Mesodermal cell (in vitro differentiated cells): ENCODE data around the gene SLC16A14.

Source experiments
- H3K27ac ChIP-seq: 2 replicates; pipeline ENCODE4 v1.7.0; 2013; ENCODE audit warnings: mild to moderate bottlenecking, low read depth, low read length, moderate library complexity; ENCODE audit not compliant: severe bottlenecking
- H3K36me3 ChIP-seq: 2 replicates; pipeline ENCODE4 v1.7.1; 2013; ENCODE audit warnings: mild to moderate bottlenecking, low read length, moderate library complexity; ENCODE audit not compliant: control insufficient read depth, insufficient read depth
- H3K4me1 ChIP-seq: one replicate; pipeline ENCODE4 v1.7.1; 2013; ENCODE audit warnings: mild to moderate bottlenecking, low read length; ENCODE audit not compliant: insufficient read depth, control insufficient read depth, poor library complexity, severe bottlenecking
- H3K4me3 ChIP-seq: 2 replicates; pipeline ENCODE4 v1.7.0; 2013; ENCODE audit warnings: low read length, control low read depth, mild to moderate bottlenecking; ENCODE audit not compliant: insufficient read depth, poor library complexity, severe bottlenecking; ENCODE audit errors: extremely low read depth
- H3K9me3 ChIP-seq: 2 replicates; pipeline ENCODE4 v1.7.1; 2013; ENCODE audit warnings: mild to moderate bottlenecking, low read length, moderate library complexity; ENCODE audit not compliant: control insufficient read depth
- WGBS, 2 experiments: methylation state at CpG; one replicate each; pipeline ENCODE4 v1.1.5; 2013; ENCODE audit warnings: missing lambda C conversion rate in 2 of 2; ENCODE audit not compliant: insufficient coverage in 2 of 2; 5-methylcytosine and 5-hydroxymethylcytosine counted together

Gene SLC16A14

DNA sequence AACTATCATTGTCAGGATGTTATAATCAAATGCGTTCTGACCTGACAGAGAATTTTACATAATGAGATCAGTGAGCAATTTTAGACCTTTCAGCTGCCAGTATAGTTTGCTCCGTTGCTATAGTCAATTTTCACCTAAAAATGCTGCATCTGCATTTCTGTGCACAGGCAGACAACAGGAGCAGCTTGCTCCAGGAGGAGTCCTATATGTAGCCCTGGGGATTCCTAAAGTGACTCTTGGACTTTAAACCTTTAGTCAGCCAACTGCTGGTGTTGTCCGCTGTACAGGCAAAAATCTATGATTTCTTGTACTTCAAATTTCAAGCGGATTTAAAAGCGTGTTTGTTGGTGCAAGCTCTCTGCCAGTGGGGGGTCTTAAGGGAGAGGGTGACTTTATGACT is 25.7 kb downstream of the SLC16A14 start:
- no peaks in the 10 kb centered on the region for H3K4me1 ChIP-seq
- no peaks in the 10 kb centered on the region for H3K36me3 ChIP-seq

DNA sequence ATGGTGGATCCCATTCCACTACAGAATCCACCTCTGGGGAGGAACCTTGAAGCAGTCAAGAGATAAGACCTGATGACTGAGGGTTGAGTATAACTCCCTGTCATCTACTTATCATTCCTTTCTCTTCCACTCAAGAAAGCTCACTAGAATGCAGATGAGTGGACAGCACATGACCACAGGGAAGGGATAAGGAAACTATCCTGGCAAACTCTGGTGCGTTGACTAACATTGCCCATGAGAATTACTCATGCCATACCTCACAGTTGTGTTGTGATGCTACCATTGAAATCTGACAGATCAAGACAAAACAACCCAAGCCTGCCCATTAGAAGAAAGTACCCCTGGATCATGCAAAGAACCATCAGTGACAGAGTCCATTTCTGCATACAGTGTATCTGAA is 26.5 kb downstream of the SLC16A14 start:
- no peaks in the 10 kb centered on the region for H3K4me1 ChIP-seq
- 88 to 100% methylated on average over 1 of the region's 1 CpG for WGBS, 2 experiments
- H3K27ac ChIP-seq: no peak overlapping the region
- H3K9me3 ChIP-seq: no peaks in the 10 kb centered on the region
- H3K4me3 ChIP-seq: no peak overlapping the region
- H3K36me3 ChIP-seq: no peaks in the 10 kb centered on the region

More for the DNA sequence above, 25.7 kb downstream of the SLC16A14 start:
- Histone ChIP-seq H3K9me3 (no peaks in the 10 kb centered on the region), H3K27ac (no peak overlapping the region), H3K4me3 (no peak overlapping the region)
- 71 to 94% methylated on average over 3 to 4 of the region's 5 CpGs for WGBS, 2 experiments

DNA sequence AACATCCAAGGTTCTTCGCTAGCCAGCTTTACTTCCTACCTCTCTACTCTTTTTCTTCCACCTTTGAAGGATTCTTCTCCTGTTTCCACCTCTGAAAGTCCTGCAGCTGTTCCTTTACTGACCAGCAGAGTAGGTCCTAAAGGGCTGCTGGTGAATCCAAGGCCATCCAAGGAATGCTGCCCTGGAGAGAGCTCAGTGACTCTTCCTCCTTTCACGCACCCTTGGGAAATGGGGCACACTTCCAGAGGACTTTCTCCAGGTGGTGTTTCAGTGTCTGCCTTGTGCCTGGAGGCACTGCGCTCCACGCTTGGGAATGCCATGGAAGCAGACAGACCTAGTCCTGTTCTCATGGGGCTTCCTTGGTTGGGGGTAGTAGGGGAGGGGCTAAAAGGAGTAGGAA is 45.4 kb downstream of the SLC16A14 start:
- 90 to 92% methylated on average over 2 to 4 of the region's 4 CpGs for WGBS, 2 experiments
- H3K27ac ChIP-seq: no peak overlapping the region
- no peak overlapping the region for H3K4me3 ChIP-seq
- H3K9me3 ChIP-seq: no peaks in the 10 kb centered on the region
- H3K36me3 ChIP-seq: no peaks in the 10 kb centered on the region
- H3K4me1 ChIP-seq: no peaks in the 10 kb centered on the region

DNA sequence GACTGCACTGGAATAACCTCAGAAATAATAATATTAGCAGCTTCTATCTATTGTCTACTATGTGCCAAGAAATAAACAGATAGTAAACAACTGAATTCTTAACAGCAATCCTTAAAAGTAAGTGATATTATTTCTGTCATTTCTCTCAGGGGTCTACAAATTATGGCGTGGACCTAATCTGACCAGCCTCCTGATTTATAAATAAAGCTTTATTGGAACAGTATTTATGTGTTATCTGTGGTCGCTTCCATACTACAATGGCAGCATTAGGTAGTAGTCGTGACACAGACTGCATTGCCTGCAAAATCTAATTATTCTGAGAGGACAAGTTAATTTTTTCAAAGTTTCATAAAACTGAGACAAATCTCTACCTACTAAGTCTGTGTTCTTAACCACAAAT is 49.0 kb downstream of the SLC16A14 start:
- Histone ChIP-seq H3K4me1 (no peaks in the 10 kb centered on the region), H3K4me3 (no peak overlapping the region), H3K27ac (no peak overlapping the region), H3K9me3 (no peaks in the 10 kb centered on the region), H3K36me3 (no peaks in the 10 kb centered on the region)
- WGBS, 2 experiments: 84 to 88% methylated on average over 2 to 3 of the region's 3 CpGs

DNA sequence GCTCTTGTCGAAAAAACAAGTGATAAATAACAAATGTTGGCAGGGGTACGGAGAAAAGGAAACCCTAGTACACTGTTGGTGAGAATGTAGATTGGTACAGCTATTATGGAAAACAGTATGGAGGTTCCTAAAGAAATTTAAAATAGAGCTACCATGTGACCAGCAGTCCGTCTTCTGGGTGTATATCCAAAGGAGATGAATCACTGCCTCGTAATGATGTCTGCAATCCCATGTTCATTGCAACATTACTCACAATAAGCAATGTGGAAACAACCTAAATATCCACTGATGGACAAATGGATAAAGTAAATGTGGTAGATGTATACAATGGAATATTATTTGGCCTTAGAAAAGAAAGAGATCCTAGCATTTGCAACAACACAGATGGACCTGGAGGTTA is 50.6 kb downstream of the SLC16A14 start:
- Histone ChIP-seq H3K4me3 (no peak overlapping the region), H3K36me3 (no peaks in the 10 kb centered on the region), H3K4me1 (no peaks in the 10 kb centered on the region), H3K27ac (no peak overlapping the region), H3K9me3 (no peaks in the 10 kb centered on the region)
- WGBS, 2 experiments: 88 to 92% methylated on average over 1 to 3 of the region's 4 CpGs

DNA sequence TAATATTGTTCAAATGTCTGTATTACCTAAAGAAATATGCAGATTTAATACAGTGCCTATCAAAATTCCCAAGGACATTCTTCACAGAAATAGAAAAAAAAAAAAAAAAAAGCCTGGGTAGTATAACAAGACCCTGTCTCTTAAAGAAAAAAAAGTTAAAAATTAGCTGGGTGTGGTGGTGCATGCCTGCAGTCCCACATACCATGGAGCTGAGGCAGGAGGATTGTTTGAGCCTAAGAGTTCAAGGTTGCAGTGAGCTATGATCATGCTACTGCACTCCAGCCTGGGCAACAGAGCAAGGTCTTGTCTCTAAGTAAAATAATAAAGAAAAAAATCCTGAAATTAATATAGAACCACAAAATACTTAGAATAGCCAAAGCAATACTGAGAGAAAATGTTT is 51.9 kb downstream of the SLC16A14 start:
- H3K4me3 ChIP-seq: no peak overlapping the region
- H3K27ac ChIP-seq: no peak overlapping the region
- no peaks in the 10 kb centered on the region for H3K36me3 ChIP-seq
- no peaks in the 10 kb centered on the region for H3K9me3 ChIP-seq
- H3K4me1 ChIP-seq: no peaks in the 10 kb centered on the region

- 88 to 90% methylated on average over 2 to 6 of the region's 10 CpGs for WGBS, 2 experiments
Measured at GRCh38 chr2:230012267-230012884, 56.3 kb downstream of the SLC16A14 start.

DNA sequence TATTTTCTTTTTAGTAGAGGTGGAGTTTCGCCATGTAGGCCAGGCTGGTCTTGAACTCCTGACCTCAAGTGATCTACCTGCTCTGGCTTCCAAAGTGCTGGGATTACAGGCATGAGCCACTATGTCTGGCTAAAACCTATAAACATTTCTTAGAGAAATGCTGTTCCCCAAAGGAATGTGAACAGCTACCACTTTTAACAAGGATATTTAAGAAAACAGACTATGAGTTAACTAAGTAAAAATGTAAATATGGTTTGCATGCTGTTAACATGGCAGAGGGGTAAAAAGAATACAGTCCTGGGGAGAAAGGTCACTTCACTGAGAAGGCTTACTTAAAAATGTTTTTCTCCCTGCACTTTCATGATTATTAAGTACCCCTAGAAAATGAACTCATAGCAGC is 57.1 kb downstream of the SLC16A14 start:
- Histone ChIP-seq H3K36me3 (no peaks in the 10 kb centered on the region), H3K4me1 (peaks cover 2% of the 10 kb centered on the region), H3K27ac (no peak overlapping the region), H3K9me3 (no peaks in the 10 kb centered on the region), H3K4me3 (no peak overlapping the region)
- 100% methylated on average over 1 of the region's 1 CpG; no CpG with 5 or more reads in 1 of the 2 experiments for WGBS, 2 experiments

More at GRCh38 chr2:230012267-230012884, 56.3 kb downstream of the SLC16A14 start:
- H3K4me3 ChIP-seq: no peak overlapping the region
- no peaks in the 10 kb centered on the region for H3K9me3 ChIP-seq
- H3K4me1 ChIP-seq: peaks cover 2% of the 10 kb centered on the region
- no peaks in the 10 kb centered on the region for H3K36me3 ChIP-seq
- H3K27ac ChIP-seq: no peak overlapping the region

DNA sequence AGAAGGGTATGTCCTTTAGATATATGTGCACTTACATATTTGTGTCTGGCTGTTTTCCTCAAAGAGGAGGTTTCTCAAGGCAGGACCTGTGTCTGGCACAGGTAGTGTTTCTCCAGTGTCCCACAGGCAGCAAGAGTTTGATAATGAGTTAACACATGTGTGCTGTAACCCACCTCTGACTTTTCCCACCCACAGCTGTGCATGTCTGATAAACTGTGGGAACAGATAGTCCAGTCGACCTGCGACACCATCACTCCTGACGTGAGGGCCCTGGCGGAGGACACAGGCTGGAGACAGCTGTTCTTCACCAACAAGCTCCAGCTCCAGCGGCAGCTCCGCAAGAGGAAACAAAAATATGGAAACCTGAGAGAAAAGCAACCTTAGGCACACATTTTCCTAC is 58.2 kb downstream of the SLC16A14 start:
- H3K36me3 ChIP-seq: no peaks in the 10 kb centered on the region
- 90 to 100% methylated on average over 2 to 4 of the region's 6 CpGs for WGBS, 2 experiments
- H3K27ac ChIP-seq: no peak overlapping the region
- no peak overlapping the region for H3K4me3 ChIP-seq
- H3K9me3 ChIP-seq: no peaks in the 10 kb centered on the region
- H3K4me1 ChIP-seq: peaks cover 2% of the 10 kb centered on the region

DNA sequence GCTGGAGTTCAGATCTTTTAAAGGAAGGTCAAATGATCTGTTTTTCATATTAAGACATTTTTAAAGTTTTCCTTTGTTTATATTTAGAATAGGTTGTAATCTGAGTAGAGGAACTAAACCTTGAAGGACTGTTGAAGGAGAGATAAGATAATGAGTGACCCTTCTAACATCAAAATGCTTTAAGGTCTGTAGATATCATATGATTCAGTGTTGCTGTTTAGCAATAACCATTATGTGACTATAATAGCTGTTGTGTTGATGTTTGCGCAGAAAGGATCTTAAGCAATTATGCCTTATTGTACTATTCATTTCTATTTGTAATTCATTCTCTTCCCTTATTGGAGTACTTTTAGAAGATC is 60.0 kb downstream of the SLC16A14 start:
- no CpG with 5 or more reads among the region's 1 CpG for WGBS, 2 experiments
- Histone ChIP-seq H3K36me3 (no peaks in the 10 kb centered on the region), H3K27ac (no peak overlapping the region), H3K4me3 (no peak overlapping the region), H3K4me1 (peaks cover 2% of the 10 kb centered on the region), H3K9me3 (no peaks in the 10 kb centered on the region)

DNA sequence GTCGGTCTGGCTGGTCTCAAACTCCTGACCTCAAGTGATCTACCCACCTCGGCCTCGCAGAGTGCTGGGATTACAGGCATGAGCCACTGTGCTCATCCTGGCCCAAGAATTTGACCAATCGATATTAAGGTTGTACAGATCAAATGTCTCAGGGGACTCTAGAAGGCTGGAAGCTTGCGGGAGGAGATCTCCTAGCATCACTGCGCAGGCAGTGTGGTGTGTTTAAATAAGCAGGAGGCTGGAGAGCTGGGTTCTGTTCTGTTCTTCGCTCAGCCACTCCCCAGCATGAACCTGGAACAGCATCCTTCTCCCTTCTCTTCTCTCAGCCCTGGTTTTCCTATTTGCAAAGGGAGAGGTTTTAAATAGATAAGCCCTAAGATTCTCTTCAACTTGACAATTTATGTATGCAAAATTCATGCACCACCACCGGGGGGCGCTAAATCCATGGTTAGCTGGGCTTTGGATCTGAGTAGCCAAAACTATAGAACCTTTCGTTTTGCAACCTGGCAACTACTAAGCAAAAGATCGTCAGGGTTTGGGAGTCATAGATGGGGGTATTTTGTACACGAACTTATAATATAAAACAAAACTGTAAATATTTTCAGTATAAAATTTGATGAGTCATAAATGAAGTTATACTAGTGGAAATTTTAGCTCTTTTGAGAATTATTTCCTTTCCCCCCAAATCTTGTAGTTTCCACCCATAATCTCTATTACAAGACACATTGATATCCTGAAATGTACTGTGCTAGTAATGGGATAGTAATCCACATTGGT is 60.6 kb downstream of the SLC16A14 start:
- WGBS, 2 experiments: 64 to 79% methylated on average over 5 to 7 of the region's 12 CpGs
- Histone ChIP-seq H3K9me3 (no peaks in the 10 kb centered on the region), H3K4me3 (no peak overlapping the region), H3K4me1 (peaks cover 2% of the 10 kb centered on the region), H3K36me3 (no peaks in the 10 kb centered on the region), H3K27ac (no peak overlapping the region)
